ENCODE measurements around the gene LRRC31. TPM values are rescaled to one million over a fixed set of nuclear protein-coding genes. Genes with fewer than 3 reads are reported as not detected.

The LRRC31 gene
- total and polyA plus RNA-seq, 2 of the 8 experiments (the other 6 are each of a cell fraction or from before 2014, with no cell fraction given) = not detected

DNA sequence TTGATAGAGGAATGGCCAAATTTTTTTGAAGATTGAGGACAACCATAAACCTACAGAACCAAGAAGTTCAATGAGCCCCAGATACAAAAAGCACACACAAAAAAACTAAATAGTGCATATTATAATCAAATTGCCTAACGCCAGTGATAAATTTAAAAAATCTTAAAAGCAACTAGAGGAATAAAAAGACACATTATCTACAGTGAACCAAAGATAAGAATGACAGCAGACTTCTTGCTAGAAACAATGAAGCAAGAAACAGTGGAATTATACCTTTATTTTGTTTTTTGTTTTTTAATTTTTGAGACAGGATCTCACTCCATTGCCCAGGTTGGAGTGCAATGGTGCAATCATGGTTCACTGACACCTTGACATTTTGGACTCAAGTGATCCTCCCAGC lies 31.7 kb upstream of the LRRC31 start:
- Histone ChIP-seq H3K36me3 (ENCODE audit: control insufficient read depth in 2 of 4, insufficient read depth in 4 of 4, low read length in 3 of 4) (no peaks in the 10 kb centered on the region), H2BK15ac (ENCODE audit: low read length) (no peak overlapping the region), H3K4me3 (ENCODE audit: extremely low read depth in 1 of 4, insufficient read depth in 2 of 4, low read depth in 3 of 4, low read length in 4 of 4) (no peak overlapping the region), H3K27ac (ENCODE audit: low read depth, low read length) (no peak overlapping the region), H3K4me1 (replicated peaks in 1 of 4; ENCODE audit: control insufficient read depth in 3 of 4, insufficient read depth in 4 of 4, low read length in 3 of 4) (no peaks in the 10 kb centered on the region), H2AK5ac (ENCODE audit: low read depth, low read length) (no peak overlapping the region), H3K14ac (ENCODE audit: insufficient read length) (no peak overlapping the region), H4K5ac (ENCODE audit: insufficient read length, low read depth, low read length) (no peak overlapping the region), H2AFZ (ENCODE audit: low read length) (no peak overlapping the region), H3K4ac (replicated peaks; ENCODE audit: insufficient read length, low read depth, low read length) (no peak overlapping the region), H3K23me2 (ENCODE audit: low read depth, low read length) (no peaks in the 10 kb centered on the region), H4K20me1 (replicated peaks in 1 of 2; ENCODE audit: control insufficient read depth in 1 of 2, insufficient read depth in 2 of 2, low read length in 2 of 2) (no peaks in the 10 kb centered on the region), H3K79me2 (ENCODE audit: control insufficient read depth in 1 of 2, insufficient read depth in 2 of 2, low read length in 2 of 2) (no peaks in the 10 kb centered on the region), H4K8ac (ENCODE audit: extremely low read depth, insufficient read depth, low read length) (no peak overlapping the region), H3K4me2 (ENCODE audit: insufficient read depth in 1 of 2, low read depth in 2 of 2, low read length in 2 of 2) (no peak overlapping the region), H2BK20ac (ENCODE audit: low read length) (no peak overlapping the region), H3K56ac (replicated peaks; ENCODE audit: insufficient read length, low read depth, low read length) (no peak overlapping the region), H3K18ac (ENCODE audit: extremely low read depth, low read length) (no peak overlapping the region), H2BK12ac (ENCODE audit: low read depth, low read length) (no peak overlapping the region), H2BK120ac (replicated peaks; ENCODE audit: low read depth, low read length) (no peak overlapping the region), H4K91ac (replicated peaks; ENCODE audit: insufficient read length, low read length) (no peak overlapping the region), H3K79me1 (ENCODE audit: low read depth, low read length) (no peaks in the 10 kb centered on the region), H2BK5ac (ENCODE audit: low read depth, low read length) (no peak overlapping the region), H3K9me3 (ENCODE audit: insufficient read depth in 2 of 2, low read depth in 1 of 2, low read length in 1 of 2) (peaks cover 7 to 14% of the 10 kb centered on the region in 2 experiments; a peak in 3 of 4 replicates), H3K9ac (replicated peaks in 1 of 4; ENCODE audit: extremely low read depth in 1 of 4, low read depth in 3 of 4, low read length in 3 of 4) (no peak overlapping the region), H3K23ac (ENCODE audit: insufficient read length) (no peak overlapping the region), H3K27me3 (replicated peaks in 1 of 4; ENCODE audit: control insufficient read depth in 3 of 4, extremely low read depth in 1 of 4, insufficient read depth in 3 of 4, low read length in 3 of 4) (no peaks in the 10 kb centered on the region)
- TF ChIP-seq TAF1 (IDR thresholded peaks at IDR 0.05; ENCODE audit: low read depth, low read length) (no peak), RFX5 (IDR thresholded peaks at IDR 0.05; ENCODE audit: borderline replicate concordance, low read depth, low read length) (no peak), CREB1 (IDR thresholded peaks at IDR 0.05) (no peak), JUND (IDR thresholded peaks at IDR 0.05; ENCODE audit: low read length) (no peak)
- POLR2A ChIA-PET (ENCODE audit: partially characterized antibody) = no interaction called here
- FAIRE-seq (no peak), DNase-seq (ENCODE audit: low read depth in 1 of 2, low spot score in 2 of 2) (no peak)
- CTCF ChIA-PET (ENCODE audit: partially characterized antibody) = interaction anchor here (1.3 kb wide), 1 partner anchor 11 kb away, joined by 3 read pairs; no protein-coding TSS in a partner anchor
- 88% methylated on average over 1 of the region's 1 CpG; no CpG with 5 or more reads in 1 of the 2 experiments for WGBS, 2 experiments (ENCODE audit: extremely low coverage in 1 of 2, insufficient coverage in 1 of 2, insufficient read length in 1 of 2, insufficient replicate concordance in 2 of 2, low coverage in 1 of 2, low lambda C conversion rate in 2 of 2, missing lambda C conversion rate in 1 of 2)
